PC-3 (cell line): ENCODE data around the gene GALNT11. TPM values are rescaled to one million over a fixed set of nuclear protein-coding genes. Genes with fewer than 3 reads are reported as not detected.

ENCODE experiments used
- ATAC-seq: fragments of 200-7000 bp; cut with Tn5 transposase; 2 replicates; pipeline ENCODE4 v1.9.1; 2020; ENCODE audit warnings: mild to moderate bottlenecking, moderate library complexity
- BruUV-seq: library from RNA; stranded (reverse); fragments of 400-500 nt; replicated peaks from 2 replicates; lab custom pipeline; 2021; lab: Mats Ljungman, UMichigan
- CTCF ChIA-PET: fragments of 300-600 bp; sonication (Branson Sonifier 250); formaldehyde crosslinking; loops from one replicate; lab custom pipeline; 2022; ENCODE audit warnings: antibody characterized with exemption; lab: Charles Lee
- POLR2A ChIA-PET: fragments of 300-600 bp; sonication (Branson Sonifier 250); formaldehyde crosslinking; loops from one replicate; lab custom pipeline; 2022; ENCODE audit warnings: antibody characterized with exemption; ENCODE audit not compliant: unreplicated experiment; lab: Charles Lee
- DNase-seq: peaks from one replicate; pipeline ENCODE4 v3.0.0-alpha.2; 2015
- H2AFZ ChIP-seq: fragments of 300-600 bp; sonication (generic); 2 replicates; pipeline ENCODE4 v1.6.0; 2016; ENCODE audit warnings: antibody characterized with exemption, low read length
- H3F3A ChIP-seq: fragments of 300-600 bp; sonication (generic); one replicate; pipeline ENCODE4 v1.6.0; 2017; ENCODE audit warnings: antibody characterized with exemption, low read length, control low read depth, mild to moderate bottlenecking; ENCODE audit not compliant: unreplicated experiment
- H3K27ac ChIP-seq: fragments of 300-600 bp; sonication (generic); 2 replicates; pipeline ENCODE4 v1.5.1; 2016; ENCODE audit warnings: mild to moderate bottlenecking, low read length
- H3K27me3 ChIP-seq: fragments of 300-600 bp; sonication (generic); 2 replicates; pipeline ENCODE4 v1.6.1; 2016; ENCODE audit warnings: low read length, mixed read lengths
- H3K36me3 ChIP-seq: fragments of 300-600 bp; sonication (generic); 2 replicates; pipeline ENCODE4 v1.6.1; 2016; ENCODE audit warnings: low read depth, mixed run types, low read length, mixed read lengths
- H3K4me1 ChIP-seq: fragments of 300-600 bp; sonication (generic); 2 replicates; pipeline ENCODE4 v1.5.1; 2016; ENCODE audit warnings: low read length; ENCODE audit not compliant: insufficient read depth
- H3K4me2 ChIP-seq: fragments of 300-600 bp; sonication (generic); 2 replicates; pipeline ENCODE4 v1.6.0; 2016; ENCODE audit warnings: low read length
- H3K4me3 ChIP-seq: fragments of 300-600 bp; sonication (generic); 2 replicates; pipeline ENCODE4 v1.5.1; 2016; ENCODE audit warnings: mild to moderate bottlenecking, low read length, mixed read lengths
- H3K79me2 ChIP-seq: fragments of 300-600 bp; sonication (generic); 2 replicates; pipeline ENCODE4 v1.6.1; 2017; ENCODE audit warnings: low read length, mixed read lengths
- H3K9ac ChIP-seq: fragments of 300-600 bp; sonication (generic); 2 replicates; pipeline ENCODE4 v1.6.0; 2016; ENCODE audit warnings: mild to moderate bottlenecking, low read length
- H3K9me2 ChIP-seq: fragments of 300-600 bp; sonication (generic); replicated peaks from 2 replicates; pipeline ENCODE4 v1.6.1; 2016; ENCODE audit warnings: mixed run types, low read length, mixed read lengths
- H3K9me3 ChIP-seq: fragments of 300-600 bp; sonication (generic); 2 replicates; pipeline ENCODE4 v1.6.1; 2016; ENCODE audit warnings: low read length, mixed read lengths
- H4K20me1 ChIP-seq: fragments of 300-600 bp; sonication (generic); 2 replicates; pipeline ENCODE4 v1.6.1; 2016; ENCODE audit warnings: low read length, mixed read lengths
- EZH2 ChIP-seq: fragments of 300-600 bp; sonication (generic); IDR thresholded peaks from one replicate; pipeline ENCODE4 v1.6.1; 2017; ENCODE audit warnings: antibody characterized with exemption, mild to moderate bottlenecking, low read length; ENCODE audit not compliant: unreplicated experiment
- EZH2phosphoT487 ChIP-seq: fragments of 300-600 bp; sonication (generic); IDR thresholded peaks from 2 replicates; pipeline ENCODE4 v1.6.1; 2018; ENCODE audit warnings: mild to moderate bottlenecking, antibody characterized with exemption, low read length, borderline replicate concordance
- intact Hi-C: fragments of 100-400 bp; cut with micrococcal nuclease; formaldehyde crosslinking; loops from 2 replicates; pipeline ENCODE4 v1.9.0; 2023
- total RNA-seq: library from RNA; depleted of rRNA; stranded (reverse); fragments of >200 nt; gene quantifications from 2 replicates; pipeline ENCODE4 v1.2.3, GENCODE V29; 2014
- TF ChIP-seq, protein P1 (sequence below): fragments of 300-600 bp; sonication (generic); conservative IDR thresholded peaks from 2 replicates; pipeline ENCODE4 v1.5.1; 2017; ENCODE audit warnings: antibody characterized with exemption, low read depth, mild to moderate bottlenecking, low read length

GALNT11 gene
- total RNA-seq, 1 experiment from 2014 or later = 19.5 TPM

DNA sequence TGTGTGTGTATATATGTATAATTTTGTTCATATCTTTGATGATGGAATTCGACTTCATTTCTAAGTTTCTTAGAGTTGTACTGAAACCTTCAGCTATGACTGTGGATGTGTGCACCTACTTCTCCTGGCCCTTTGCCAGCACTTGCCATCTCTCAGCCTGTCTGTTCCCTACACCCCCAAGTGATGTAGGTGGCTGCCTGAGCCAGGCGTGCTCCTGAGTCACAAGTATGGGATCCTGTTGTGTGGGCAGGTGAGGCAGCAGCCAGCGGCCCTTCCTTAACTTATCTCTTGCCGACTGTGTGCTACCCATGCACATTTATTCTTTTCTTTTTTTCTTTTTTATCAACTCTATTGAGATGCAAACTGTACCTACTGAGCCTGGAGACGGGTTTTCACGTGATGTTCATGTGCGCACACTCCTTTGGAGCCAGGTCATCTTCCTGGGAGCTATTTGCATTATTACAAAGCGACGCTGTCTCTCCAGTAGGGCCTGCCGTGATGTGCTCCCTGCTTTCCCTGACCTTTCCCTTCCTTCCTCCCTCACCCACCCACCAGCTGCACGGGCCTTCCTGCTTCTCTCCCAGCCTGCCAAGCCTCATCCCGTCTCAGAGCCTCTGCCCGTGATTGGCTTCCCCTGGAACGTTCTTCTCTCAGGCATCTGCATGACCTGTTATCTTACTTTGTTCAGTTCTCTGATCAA is 31.3 kb upstream of the GALNT11 start:
- no peak overlapping the region for H3K4me2 ChIP-seq
- no peaks in the 10 kb centered on the region for H3F3A ChIP-seq
- TF ChIP-seq EZH2 = no peak
- TF ChIP-seq, protein P1, sequence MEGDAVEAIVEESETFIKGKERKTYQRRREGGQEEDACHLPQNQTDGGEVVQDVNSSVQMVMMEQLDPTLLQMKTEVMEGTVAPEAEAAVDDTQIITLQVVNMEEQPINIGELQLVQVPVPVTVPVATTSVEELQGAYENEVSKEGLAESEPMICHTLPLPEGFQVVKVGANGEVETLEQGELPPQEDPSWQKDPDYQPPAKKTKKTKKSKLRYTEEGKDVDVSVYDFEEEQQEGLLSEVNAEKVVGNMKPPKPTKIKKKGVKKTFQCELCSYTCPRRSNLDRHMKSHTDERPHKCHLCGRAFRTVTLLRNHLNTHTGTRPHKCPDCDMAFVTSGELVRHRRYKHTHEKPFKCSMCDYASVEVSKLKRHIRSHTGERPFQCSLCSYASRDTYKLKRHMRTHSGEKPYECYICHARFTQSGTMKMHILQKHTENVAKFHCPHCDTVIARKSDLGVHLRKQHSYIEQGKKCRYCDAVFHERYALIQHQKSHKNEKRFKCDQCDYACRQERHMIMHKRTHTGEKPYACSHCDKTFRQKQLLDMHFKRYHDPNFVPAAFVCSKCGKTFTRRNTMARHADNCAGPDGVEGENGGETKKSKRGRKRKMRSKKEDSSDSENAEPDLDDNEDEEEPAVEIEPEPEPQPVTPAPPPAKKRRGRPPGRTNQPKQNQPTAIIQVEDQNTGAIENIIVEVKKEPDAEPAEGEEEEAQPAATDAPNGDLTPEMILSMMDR = no peak
- TF ChIP-seq EZH2phosphoT487 = no peak
- BruUV-seq = no TSS peak
- no peaks in the 10 kb centered on the region for H3K9me3 ChIP-seq
- CTCF ChIA-PET = no interaction called here
- peak; percentile 7 for DNase-seq
- H4K20me1 ChIP-seq = no peaks in the 10 kb centered on the region
- ATAC-seq = no peak
- no peaks in the 10 kb centered on the region for H3K36me3 ChIP-seq
- POLR2A ChIA-PET = no interaction called here
- no peak overlapping the region for H2AFZ ChIP-seq
- no peak overlapping the region for H3K4me3 ChIP-seq
- no peaks in the 10 kb centered on the region for H3K9me2 ChIP-seq
- intact Hi-C loops = loop anchor here (5.0 to 10.0 kb wide), 3 partner anchors 62 to 151 kb away; no protein-coding TSS in a partner anchor
- no peak overlapping the region for H3K27ac ChIP-seq
- no peaks in the 10 kb centered on the region for H3K4me1 ChIP-seq
- H3K27me3 ChIP-seq = 0 out of 2 replicates have a peak, but pooled peaks cover 3% of the 10 kb centered on the region
- H3K79me2 ChIP-seq = no peaks in the 10 kb centered on the region
- no peak overlapping the region for H3K9ac ChIP-seq

DNA sequence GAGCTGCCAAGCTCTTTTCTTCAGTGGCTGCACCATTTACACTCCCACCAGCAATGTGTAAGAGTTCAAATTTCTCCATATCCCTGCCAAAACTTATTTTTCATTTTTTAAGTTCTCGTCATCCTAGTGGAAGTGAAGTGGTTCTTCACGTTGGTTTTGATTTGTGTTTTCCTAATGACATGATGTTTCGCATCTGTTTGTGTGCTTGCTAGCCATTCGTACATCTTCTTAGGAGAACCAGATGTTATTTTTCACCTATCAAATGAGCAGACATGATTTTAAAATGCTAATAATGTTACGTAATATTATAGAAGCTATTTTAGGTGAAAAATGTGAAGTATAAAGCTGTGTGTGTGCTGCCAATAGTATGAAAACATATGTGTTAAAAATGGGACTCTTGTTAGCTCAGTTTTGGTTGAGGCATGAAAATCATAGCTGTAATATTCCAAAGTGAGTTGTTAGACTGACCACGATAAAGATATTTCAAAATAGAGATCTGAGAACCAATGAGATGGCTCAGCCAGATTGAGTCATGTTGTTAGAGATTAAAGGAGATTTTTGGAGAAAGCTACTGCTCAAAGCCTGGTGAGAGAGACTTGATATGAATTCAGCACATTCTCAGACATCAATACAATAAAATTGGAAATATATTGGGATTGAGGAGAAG is 25.9 kb upstream of the GALNT11 start:
- intact Hi-C loops = loop anchor here (10.0 kb wide), 1 partner anchor 145 kb away; no protein-coding TSS in a partner anchor
- Histone ChIP-seq H3F3A (no peaks in the 10 kb centered on the region), H3K36me3 (no peaks in the 10 kb centered on the region), H3K9me3 (no peaks in the 10 kb centered on the region), H3K4me2 (no peak overlapping the region), H3K9ac (no peak overlapping the region), H3K27me3 (peaks cover 11% of the 10 kb centered on the region; the same call in 1 of the 2 replicates), H3K27ac (no peak overlapping the region), H3K4me3 (no peak overlapping the region), H4K20me1 (no peaks in the 10 kb centered on the region), H3K4me1 (no peaks in the 10 kb centered on the region), H3K79me2 (no peaks in the 10 kb centered on the region), H2AFZ (no peak overlapping the region), H3K9me2 (no peaks in the 10 kb centered on the region)
- CTCF ChIA-PET = interaction anchor here (0.5 kb wide), 1 partner anchor 9 kb away, joined by 3 read pairs; no protein-coding TSS in a partner anchor
- no TSS peak for BruUV-seq
- TF ChIP-seq, protein P1 = no peak
- TF ChIP-seq EZH2 = no peak
- no peak for DNase-seq
- no peak for ATAC-seq
- POLR2A ChIA-PET = no interaction called here
